KBM-7 (cell line): ENCODE measurements around the gene PLA2G3.
"Not testable (repeated sequence)": the region's sequence is repeated elsewhere in the genome, so short reads cannot be mapped to it uniquely, and the experiment has no call there.

Experiments used
- DNase-seq: peaks from one replicate; pipeline ENCODE4 v3.0.0-alpha.2; 2015
- in situ Hi-C: fragments of 300-500 bp; cut with MboI; formaldehyde crosslinking; loops from 2 replicates; pipeline ENCODE4 v1.14.3; 2020; ENCODE audit warnings: low sequenced_read_pairs, low pct_unique_long_range_greater_than_20kb, mixed read lengths

PLA2G3 gene

DNA sequence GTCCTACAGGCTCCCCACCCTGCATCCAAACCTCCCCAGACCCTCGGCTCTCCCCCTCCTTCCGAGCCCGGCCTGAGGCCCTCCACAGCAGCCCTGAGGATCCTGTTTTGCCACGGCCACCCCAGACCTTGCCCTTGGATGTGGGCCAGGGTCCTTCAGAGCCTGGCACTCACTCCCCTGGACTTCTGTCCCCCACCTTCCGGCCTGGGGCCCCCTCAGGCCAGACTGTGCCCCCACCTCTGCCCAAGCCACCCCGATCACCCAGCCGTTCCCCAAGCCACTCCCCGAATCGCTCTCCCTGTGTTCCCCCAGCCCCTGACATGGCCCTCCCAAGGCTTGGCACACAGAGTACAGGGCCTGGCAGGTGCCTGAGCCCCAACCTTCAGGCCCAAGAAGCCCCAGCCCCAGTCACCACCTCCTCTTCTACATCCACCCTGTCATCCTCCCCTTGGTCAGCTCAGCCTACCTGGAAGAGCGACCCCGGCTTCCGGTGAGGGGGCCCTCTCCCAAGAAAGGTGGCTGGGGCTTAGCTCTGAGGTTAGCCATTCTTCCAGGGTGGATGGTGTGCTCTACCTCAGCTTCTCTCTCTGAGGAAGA, 14.7 kb downstream of the PLA2G3 start:
- DNase-seq: no peak
- in situ Hi-C loops: no loop called here

- in situ Hi-C loops: no loop called here
- DNase-seq: no peak
These were observed 15.4 kb downstream of the PLA2G3 start for GRCh38 chr22:31124811-31125465.

GRCh38 chr22:31124290-31124689, 16.0 kb downstream of the PLA2G3 start:
- in situ Hi-C loops: no loop called here
- DNase-seq: no peak

DNA sequence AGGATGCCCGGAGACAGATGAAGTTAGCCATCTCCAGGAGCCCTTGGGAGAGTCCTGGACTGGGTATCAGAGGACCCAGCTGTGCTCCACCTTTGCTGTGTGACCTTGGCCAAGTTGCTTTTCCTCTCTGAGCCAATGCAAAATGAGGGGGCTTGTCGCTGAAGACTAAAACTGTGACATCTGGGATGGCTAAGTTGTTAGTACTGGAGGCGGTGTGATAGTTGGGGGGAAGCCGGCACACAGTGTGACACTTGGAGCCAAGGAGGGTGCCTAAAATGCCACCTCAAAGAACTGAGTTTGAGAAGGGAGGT, 17.1 kb downstream of the PLA2G3 start:
- in situ Hi-C loops: no loop called here
- DNase-seq: no peak

- DNase-seq: no peak
- in situ Hi-C loops: no loop called here
These were observed 17.6 kb downstream of the PLA2G3 start, which contains the start of gene INPP5J for GRCh38 chr22:31122532-31123291. Gene INPP5J, plus strand, starts transcription at chr22:31122966. Its CDS starts 49 bp downstream, at chr22:31123015.

DNA sequence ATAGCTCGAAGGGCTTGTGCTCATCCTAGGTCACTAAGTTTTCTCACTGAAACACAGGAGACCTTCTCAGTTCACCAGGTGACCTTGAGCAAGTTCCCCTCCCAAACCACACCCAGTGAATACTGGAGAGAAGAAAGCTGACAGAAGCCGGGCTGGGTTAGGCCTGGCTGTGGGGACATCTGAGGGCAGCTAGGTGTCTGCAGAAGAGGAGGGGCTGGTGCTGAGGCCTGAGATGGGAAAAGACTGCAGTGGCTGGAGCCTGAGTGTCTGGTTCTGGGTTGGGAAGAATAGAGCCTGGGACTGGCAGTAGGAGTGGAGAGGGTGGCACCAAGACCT, 18.1 kb downstream of the PLA2G3 start:
- no peak for DNase-seq
- in situ Hi-C loops: no loop called here

- in situ Hi-C loops: no loop called here
- no peak for DNase-seq
These were observed 18.9 kb downstream of the PLA2G3 start for GRCh38 chr22:31121403-31121802.

- no peak for DNase-seq
- in situ Hi-C loops: no loop called here
These were observed 19.7 kb downstream of the PLA2G3 start for GRCh38 chr22:31120642-31121041.

- no peak for DNase-seq
- in situ Hi-C loops: no loop called here
These were observed 20.1 kb downstream of the PLA2G3 start for GRCh38 chr22:31120230-31120629.

GRCh38 chr22:31119026-31119717, 21.1 kb downstream of the PLA2G3 start:
- DNase-seq: no peak
- in situ Hi-C loops: no loop called here

- DNase-seq: no peak
- in situ Hi-C loops: no loop called here
These were observed 22.1 kb downstream of the PLA2G3 start for GRCh38 chr22:31118046-31118820.

DNA sequence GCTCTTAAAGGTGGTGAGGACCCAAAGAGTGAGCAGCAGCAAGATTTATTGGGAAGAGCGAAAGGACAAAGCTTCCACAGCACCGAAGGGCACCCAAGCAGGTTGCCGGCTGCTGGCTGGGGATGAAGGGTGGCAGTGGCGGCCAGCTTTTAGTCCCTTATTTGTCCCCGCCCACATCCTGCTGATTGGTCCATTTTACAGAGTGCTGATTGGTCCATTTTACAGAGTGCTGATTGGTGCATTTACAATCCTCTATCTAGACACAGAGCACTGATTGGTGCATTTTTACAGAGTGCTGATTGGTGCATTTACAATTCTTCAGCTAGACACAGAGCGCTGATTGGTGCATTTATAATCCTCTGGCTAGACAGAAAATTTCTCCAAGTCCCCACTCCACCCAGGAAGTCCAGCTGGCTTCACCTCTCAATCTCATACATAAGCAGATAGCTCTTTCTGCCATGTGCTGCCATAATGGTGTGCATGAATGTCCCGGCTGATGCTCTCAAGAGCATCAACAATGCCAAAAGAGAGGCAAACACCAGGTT, 27.7 kb downstream of the PLA2G3 start:
- in situ Hi-C loops, DNase-seq: not testable (repeated sequence)

GRCh38 chr22:31107894-31108218, 32.5 kb downstream of the PLA2G3 start:
- DNase-seq: no peak
- in situ Hi-C loops: no loop called here

- in situ Hi-C loops: no loop called here
These were observed 33.0 kb downstream of the PLA2G3 start, which contains the start of gene SELENOM for GRCh38 chr22:31107178-31107893. Gene SELENOM, minus strand, starts transcription at chr22:31107568. Its CDS starts 63 bp downstream, at chr22:31107505.

GRCh38 chr22:31106731-31107177, 33.6 kb downstream of the PLA2G3 start:
- in situ Hi-C loops: no loop called here
- DNase-seq: no peak

More at GRCh38 chr22:31107178-31107893, 33.0 kb downstream of the PLA2G3 start, which contains the start of gene SELENOM:
- DNase-seq: peak; percentile 96

DNA sequence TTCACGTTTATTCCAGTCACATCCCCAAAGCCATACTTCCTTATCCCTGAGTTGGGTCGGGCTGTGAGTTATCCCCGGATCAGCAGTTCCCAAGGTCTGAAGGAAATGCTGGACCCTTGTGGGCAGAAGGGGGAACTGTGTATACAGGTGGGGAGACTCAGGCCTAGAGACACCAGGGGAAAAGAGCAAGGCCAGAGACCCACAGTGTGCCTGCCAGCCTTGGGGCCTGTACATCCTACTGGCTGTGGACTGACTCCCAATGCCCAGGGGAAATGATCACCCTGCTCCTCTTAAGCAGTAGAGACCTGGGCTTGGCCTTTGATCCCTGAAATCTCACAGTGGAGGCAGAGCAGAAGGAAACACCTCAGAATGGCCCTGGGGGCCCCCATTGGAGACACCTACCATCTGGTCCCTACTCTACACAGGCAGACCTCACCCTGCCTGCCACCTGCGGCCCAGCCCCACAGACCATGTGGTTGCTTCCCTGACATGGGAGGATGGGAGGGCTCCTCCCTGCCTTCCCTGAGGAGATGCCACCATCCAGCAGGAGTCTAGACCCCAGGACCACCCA, 34.2 kb downstream of the PLA2G3 start:
- in situ Hi-C loops: no loop called here
- no peak for DNase-seq

GRCh38 chr22:31105282-31105929, 34.9 kb downstream of the PLA2G3 start:
- no peak for DNase-seq
- in situ Hi-C loops: no loop called here

DNA sequence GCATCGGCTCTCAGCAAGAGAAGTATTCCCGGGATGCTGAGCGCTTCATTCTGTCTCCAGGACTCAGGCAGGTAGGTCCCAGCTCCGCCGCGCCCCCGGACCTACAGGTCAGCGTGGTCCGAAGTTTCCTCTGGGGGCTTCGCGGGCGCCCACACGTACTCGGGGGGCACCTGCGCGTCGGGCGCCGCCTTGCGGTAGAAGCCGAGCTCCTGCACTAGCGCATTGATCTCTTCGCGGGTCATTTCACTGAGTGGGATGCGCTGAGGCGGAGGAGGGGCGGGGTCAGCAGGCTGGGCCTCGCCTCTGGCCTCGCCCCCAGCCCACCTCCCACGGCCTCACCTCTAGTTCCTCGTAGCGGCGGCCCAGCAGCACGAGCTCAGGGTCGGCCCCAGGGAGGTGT, 35.4 kb downstream of the PLA2G3 start:
- in situ Hi-C loops: no loop called here
- DNase-seq: no peak
